Liver (tissue), 9 donors: ENCODE data around the gene LMTK3. TPM values are rescaled to one million over a fixed set of nuclear protein-coding genes. Genes with fewer than 3 reads are reported as not detected.

Source experiments
- DNase-seq: peaks from one replicate; pipeline ENCODE4 v3.0.0-alpha.2; 2017; ENCODE audit warnings: low spot score
- H3K27ac ChIP-seq, 2 donors: one replicate each; pipeline ENCODE4 v1.7.0; 2013; ENCODE audit warnings: inconsistent platforms in 2 of 2, low read length in 2 of 2, control low read depth in 1 of 2, low read depth in 1 of 2, mild to moderate bottlenecking in 1 of 2
- H3K27me3 ChIP-seq, 4 donors: one replicate each; pipeline versions ENCODE4 v1.6.1 to v1.7.0; 2013; ENCODE audit warnings: low read length in 3 of 4, inconsistent platforms in 1 of 4, mild to moderate bottlenecking in 1 of 4, moderate library complexity in 1 of 4; ENCODE audit not compliant: control insufficient read depth in 4 of 4, insufficient read depth in 4 of 4
- H3K36me3 ChIP-seq, 4 donors: one replicate each; pipeline versions ENCODE4 v1.6.1 to v1.7.0; 2013; ENCODE audit warnings: low read length in 3 of 4, mild to moderate bottlenecking in 3 of 4, low read depth in 1 of 4, moderate library complexity in 1 of 4; ENCODE audit not compliant: control insufficient read depth in 4 of 4, insufficient read depth in 3 of 4
- H3K4me1 ChIP-seq, 4 donors: one replicate each; pipeline versions ENCODE4 v1.6.1 to v1.7.0; 2013; ENCODE audit warnings: low read length in 3 of 4, mild to moderate bottlenecking in 3 of 4, moderate library complexity in 1 of 4; ENCODE audit not compliant: control insufficient read depth in 4 of 4, insufficient read depth in 4 of 4
- H3K4me3 ChIP-seq, 3 donors: one replicate each; pipeline versions ENCODE4 v1.6.1 to v1.7.0; 2013; ENCODE audit warnings: low read length in 3 of 3, control low read depth in 1 of 3, low read depth in 1 of 3, mild to moderate bottlenecking in 1 of 3
- H3K9ac ChIP-seq, 2 donors: one replicate each; pipeline ENCODE4 v1.7.0; 2013; ENCODE audit warnings: low read length in 2 of 2, mild to moderate bottlenecking in 2 of 2, moderate library complexity in 2 of 2, control low read depth in 1 of 2, low read depth in 1 of 2
- H3K9me3 ChIP-seq, 4 donors: one replicate each; pipeline versions ENCODE4 v1.6.1 to v1.7.0; 2013; ENCODE audit warnings: low read length in 3 of 4; ENCODE audit not compliant: control insufficient read depth in 4 of 4
- FOXA2 ChIP-seq: IDR thresholded peaks from 2 replicates; pipeline ENCODE4 v1.6.1; 2016; ENCODE audit warnings: antibody characterized with exemption
- GABPA ChIP-seq, 2 donors: IDR thresholded peaks in 1 of 2; conservative IDR thresholded peaks in 1 of 2; 2 replicates each; pipeline ENCODE4 v1.6.1; 2016; ENCODE audit warnings: antibody characterized with exemption in 2 of 2, mild to moderate bottlenecking in 1 of 2, moderate library complexity in 1 of 2
- JUND ChIP-seq, 2 donors: IDR thresholded peaks; 2 replicates each; pipeline ENCODE4 v1.6.1; 2016; ENCODE audit warnings: antibody characterized with exemption in 2 of 2
- RAD21 ChIP-seq, 2 donors: IDR thresholded peaks; 2 replicates each; pipeline ENCODE4 v1.6.1; 2016; ENCODE audit warnings: antibody characterized with exemption in 2 of 2, mild to moderate bottlenecking in 2 of 2
- RXRA ChIP-seq, 2 donors: IDR thresholded peaks; 2 replicates each; pipeline ENCODE4 v1.6.1; 2017 to 2018; ENCODE audit warnings: antibody characterized with exemption in 2 of 2, mild to moderate bottlenecking in 1 of 2
- YY1 ChIP-seq: IDR thresholded peaks from 2 replicates; pipeline ENCODE4 v1.6.1; 2016; ENCODE audit warnings: antibody characterized with exemption, mild to moderate bottlenecking
- WGBS: extraction: QIAGEN DNeasy Blood & Tissue Kit; methylation state at CpG from one replicate; pipeline ENCODE4 v1.1.7; 2013; 5-methylcytosine and 5-hydroxymethylcytosine counted together
- polyA plus RNA-seq, 2 donors: library from polyadenylated mRNA; stranded (reverse) in 1 of 2; unstranded in 1 of 2; fragments of 200-250 nt in 1 of 2; fragments of >200 nt in 1 of 2; fragmentation: Nextera tagmentation in 1 of 2; extraction: Ambion mirVana in 1 of 2; gene quantifications; one replicate each; pipeline versions ENCODE4 v1.2.1 to v1.2.3, GENCODE V29; 2013 to 2015
- total RNA-seq, 2 donors: library from RNA; depleted of rRNA; stranded (reverse); fragments of >200 nt; gene quantifications; one replicate each; pipeline ENCODE4 v1.2.3, GENCODE V29; 2014
- TF ChIP-seq, protein P1 (sequence below): IDR thresholded peaks from 2 replicates; pipeline ENCODE4 v1.6.1; 2016; ENCODE audit warnings: antibody characterized with exemption, mild to moderate bottlenecking
- TF ChIP-seq, protein P2 (sequence below): IDR thresholded peaks from 2 replicates; pipeline ENCODE4 v1.6.1; 2016; ENCODE audit warnings: antibody characterized with exemption
- TF ChIP-seq, protein P3 (sequence below): IDR thresholded peaks from 2 replicates; pipeline ENCODE4 v1.6.1; 2016; ENCODE audit warnings: antibody characterized with exemption
- donor health status: healthy.
- donor health status: healthy.
- donor health status: healthy.
- donor health status: healthy.
- donor health status: healthy.

LMTK3 gene
- total and polyA plus RNA-seq, 4 donors: 0.08 TPM; not detected in 2

DNA sequence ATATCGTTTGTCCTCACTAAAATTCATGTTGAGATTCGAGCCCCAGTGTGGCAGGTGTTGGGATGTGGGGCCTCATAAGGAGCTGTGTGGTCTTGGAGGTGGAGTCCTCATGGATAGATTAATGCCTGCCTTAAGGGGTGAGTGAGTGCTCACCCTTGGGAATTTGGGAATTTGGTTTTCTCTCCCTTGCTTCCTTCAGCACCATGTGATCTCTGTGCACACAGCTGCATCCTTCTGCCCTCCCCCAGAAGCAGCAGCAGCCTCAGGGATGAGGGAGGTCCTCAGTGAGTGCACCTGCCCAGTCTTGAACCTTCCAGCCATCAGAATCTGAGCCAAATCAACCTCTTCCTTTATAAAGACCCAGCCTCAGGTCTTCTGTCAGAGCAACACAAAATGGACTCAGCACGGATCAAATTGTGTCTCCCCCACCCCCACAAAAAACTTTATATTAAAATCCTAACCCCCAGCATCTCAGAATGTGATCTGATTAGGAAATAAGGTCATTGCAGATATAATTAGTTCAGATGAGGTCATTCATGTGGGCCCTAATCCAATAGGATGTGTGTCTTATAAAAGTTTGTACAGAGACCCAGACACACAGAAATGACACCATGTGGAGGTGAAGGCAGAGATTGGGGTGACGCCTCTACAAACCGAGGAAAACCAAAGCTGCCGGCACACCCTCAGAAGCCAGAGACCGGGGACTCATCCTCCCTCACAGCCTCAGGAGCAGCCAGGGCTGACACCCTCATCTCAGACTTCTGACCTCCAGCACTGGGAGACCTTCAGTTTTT, 29.6 kb downstream of the LMTK3 start:
- WGBS: 83% methylated on average over 7 of the region's 7 CpGs
- DNase-seq: no peak
- H3K27ac ChIP-seq: no peak overlapping the region
- no peaks in the 10 kb centered on the region for H3K9me3 ChIP-seq
- peaks cover 0 to 10% (median 3%) of the 10 kb centered on the region in 4 donors for H3K36me3 ChIP-seq
- H3K9ac ChIP-seq: no peak overlapping the region
- no peak overlapping the region for H3K4me3 ChIP-seq
- TF ChIP-seq RAD21 (IDR thresholded peaks at IDR 0.05) (no peak), RXRA (IDR thresholded peaks at IDR 0.05) (no peak), FOXA2 (no peak), GABPA (IDR thresholded peaks at IDR 0.05 in 1 of 2, conservative IDR thresholded peaks at IDR 0.05 in 1 of 2) (no peak), JUND (IDR thresholded peaks at IDR 0.05) (no peak)
- TF ChIP-seq, protein P1, sequence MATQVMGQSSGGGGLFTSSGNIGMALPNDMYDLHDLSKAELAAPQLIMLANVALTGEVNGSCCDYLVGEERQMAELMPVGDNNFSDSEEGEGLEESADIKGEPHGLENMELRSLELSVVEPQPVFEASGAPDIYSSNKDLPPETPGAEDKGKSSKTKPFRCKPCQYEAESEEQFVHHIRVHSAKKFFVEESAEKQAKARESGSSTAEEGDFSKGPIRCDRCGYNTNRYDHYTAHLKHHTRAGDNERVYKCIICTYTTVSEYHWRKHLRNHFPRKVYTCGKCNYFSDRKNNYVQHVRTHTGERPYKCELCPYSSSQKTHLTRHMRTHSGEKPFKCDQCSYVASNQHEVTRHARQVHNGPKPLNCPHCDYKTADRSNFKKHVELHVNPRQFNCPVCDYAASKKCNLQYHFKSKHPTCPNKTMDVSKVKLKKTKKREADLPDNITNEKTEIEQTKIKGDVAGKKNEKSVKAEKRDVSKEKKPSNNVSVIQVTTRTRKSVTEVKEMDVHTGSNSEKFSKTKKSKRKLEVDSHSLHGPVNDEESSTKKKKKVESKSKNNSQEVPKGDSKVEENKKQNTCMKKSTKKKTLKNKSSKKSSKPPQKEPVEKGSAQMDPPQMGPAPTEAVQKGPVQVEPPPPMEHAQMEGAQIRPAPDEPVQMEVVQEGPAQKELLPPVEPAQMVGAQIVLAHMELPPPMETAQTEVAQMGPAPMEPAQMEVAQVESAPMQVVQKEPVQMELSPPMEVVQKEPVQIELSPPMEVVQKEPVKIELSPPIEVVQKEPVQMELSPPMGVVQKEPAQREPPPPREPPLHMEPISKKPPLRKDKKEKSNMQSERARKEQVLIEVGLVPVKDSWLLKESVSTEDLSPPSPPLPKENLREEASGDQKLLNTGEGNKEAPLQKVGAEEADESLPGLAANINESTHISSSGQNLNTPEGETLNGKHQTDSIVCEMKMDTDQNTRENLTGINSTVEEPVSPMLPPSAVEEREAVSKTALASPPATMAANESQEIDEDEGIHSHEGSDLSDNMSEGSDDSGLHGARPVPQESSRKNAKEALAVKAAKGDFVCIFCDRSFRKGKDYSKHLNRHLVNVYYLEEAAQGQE: no peak
- TF ChIP-seq, protein P2, sequence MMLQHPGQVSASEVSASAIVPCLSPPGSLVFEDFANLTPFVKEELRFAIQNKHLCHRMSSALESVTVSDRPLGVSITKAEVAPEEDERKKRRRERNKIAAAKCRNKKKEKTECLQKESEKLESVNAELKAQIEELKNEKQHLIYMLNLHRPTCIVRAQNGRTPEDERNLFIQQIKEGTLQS: no peak
- TF ChIP-seq, protein P3, sequence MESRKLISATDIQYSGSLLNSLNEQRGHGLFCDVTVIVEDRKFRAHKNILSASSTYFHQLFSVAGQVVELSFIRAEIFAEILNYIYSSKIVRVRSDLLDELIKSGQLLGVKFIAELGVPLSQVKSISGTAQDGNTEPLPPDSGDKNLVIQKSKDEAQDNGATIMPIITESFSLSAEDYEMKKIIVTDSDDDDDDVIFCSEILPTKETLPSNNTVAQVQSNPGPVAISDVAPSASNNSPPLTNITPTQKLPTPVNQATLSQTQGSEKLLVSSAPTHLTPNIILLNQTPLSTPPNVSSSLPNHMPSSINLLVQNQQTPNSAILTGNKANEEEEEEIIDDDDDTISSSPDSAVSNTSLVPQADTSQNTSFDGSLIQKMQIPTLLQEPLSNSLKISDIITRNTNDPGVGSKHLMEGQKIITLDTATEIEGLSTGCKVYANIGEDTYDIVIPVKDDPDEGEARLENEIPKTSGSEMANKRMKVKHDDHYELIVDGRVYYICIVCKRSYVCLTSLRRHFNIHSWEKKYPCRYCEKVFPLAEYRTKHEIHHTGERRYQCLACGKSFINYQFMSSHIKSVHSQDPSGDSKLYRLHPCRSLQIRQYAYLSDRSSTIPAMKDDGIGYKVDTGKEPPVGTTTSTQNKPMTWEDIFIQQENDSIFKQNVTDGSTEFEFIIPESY: no peak
- peaks cover 0 to 15% (median 8%) of the 10 kb centered on the region in 4 donors for H3K4me1 ChIP-seq
- no peaks in the 10 kb centered on the region for H3K27me3 ChIP-seq

DNA sequence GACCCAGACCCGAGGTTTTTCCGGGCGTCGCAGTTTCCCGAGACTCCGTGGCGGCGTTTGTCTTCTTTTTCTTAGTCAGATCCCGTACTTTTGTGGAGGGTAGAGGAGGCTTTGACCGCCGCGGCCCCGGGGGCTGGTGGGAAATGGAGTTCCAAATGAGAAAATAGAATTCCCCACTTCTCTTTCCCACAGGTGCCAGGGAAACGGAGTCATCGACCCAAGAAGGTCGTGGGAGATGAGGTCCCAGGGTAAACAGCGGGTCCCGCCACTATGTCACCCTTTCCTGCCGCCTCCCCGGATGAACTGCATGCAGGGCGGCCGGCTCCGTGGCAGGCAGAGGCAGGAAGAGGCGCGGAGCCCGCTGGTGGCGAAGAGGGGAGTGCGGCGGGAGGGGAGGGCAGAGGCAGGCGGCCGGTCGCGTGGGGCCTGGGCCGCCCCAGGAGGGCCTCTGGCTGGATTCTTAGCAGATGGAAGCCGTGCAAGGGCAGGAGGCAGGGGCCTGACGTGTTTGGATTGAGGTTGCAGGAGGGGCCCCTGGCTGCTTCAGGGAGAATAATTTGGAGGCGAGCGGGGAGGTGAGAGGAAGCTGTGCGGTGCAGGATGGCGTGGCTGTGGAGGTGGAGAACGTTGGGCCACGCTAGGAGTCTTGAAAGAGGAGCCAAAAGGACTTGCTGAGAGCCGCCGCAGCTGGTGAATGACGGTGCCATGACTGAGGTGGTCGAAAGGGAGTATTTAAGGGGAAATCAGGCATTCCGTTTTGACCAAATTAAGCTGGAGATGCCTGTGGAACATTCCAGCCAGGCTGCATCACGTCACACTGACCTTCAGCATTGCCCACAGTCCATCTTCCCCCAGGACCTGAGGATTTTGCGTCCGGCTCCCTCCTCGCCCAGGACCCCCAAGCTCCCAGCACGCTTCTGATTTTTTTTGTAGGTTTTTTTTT, 30.8 kb downstream of the LMTK3 start:
- 23% methylated on average over 52 of the region's 52 CpGs for WGBS
- Histone ChIP-seq H3K9ac (peak overlapping the region in 1 of 2 donors; percentile 54), H3K27me3 (no peaks in the 10 kb centered on the region), H3K4me1 (peaks cover 0 to 15% (median 8%) of the 10 kb centered on the region in 4 donors), H3K4me3 (peak overlapping the region; percentile 39 to 57 (median 54)), H3K9me3 (no peaks in the 10 kb centered on the region), H3K27ac (peak overlapping the region; percentile 51 to 75), H3K36me3 (peaks cover 3 to 17% (median 6%) of the 10 kb centered on the region in 4 donors)
- DNase-seq: peak; percentile 43
- TF ChIP-seq YY1: peak; percentile 17
- TF ChIP-seq, protein P2: no peak
